Colonic mucosa (tissue), 4 donors: Measurements from ENCODE around the gene CRY1. TPM values are rescaled to one million over a fixed set of nuclear protein-coding genes. Genes with fewer than 3 reads are reported as not detected.

Experiments used
- DNase-seq: peaks from one replicate; pipeline ENCODE4 v3.0.0-alpha.2; 2020
- H3K27ac ChIP-seq: fragments of 200-600 bp; one replicate; pipeline ENCODE4 v1.8.0; 2021
- H3K27me3 ChIP-seq: fragments of 200-600 bp; one replicate; pipeline ENCODE4 v1.8.0; 2021
- H3K36me3 ChIP-seq: fragments of 200-600 bp; one replicate; pipeline ENCODE4 v1.8.0; 2021
- H3K4me1 ChIP-seq: fragments of 200-600 bp; one replicate; pipeline ENCODE4 v1.8.0; 2021; ENCODE audit warnings: mild to moderate bottlenecking
- H3K4me3 ChIP-seq: fragments of 200-600 bp; one replicate; pipeline ENCODE4 v1.8.0; 2021
- H3K9ac ChIP-seq, 2 donors: one replicate each; pipeline ENCODE4 v1.7.0; 2013; ENCODE audit warnings: control low read depth in 2 of 2, low read depth in 2 of 2, low read length in 2 of 2
- H3K9me3 ChIP-seq: fragments of 200-600 bp; one replicate; pipeline ENCODE4 v1.8.0; 2021
- CTCF ChIP-seq: fragments of 200-600 bp; IDR thresholded peaks from one replicate; pipeline ENCODE4 v1.8.0; 2022; ENCODE audit warnings: antibody characterized with exemption, mild to moderate bottlenecking
- intact Hi-C: fragments of 100-400 bp; cut with DNase I; formaldehyde crosslinking; loops from one replicate; pipeline ENCODE4 v1.14.1; 2022
- total RNA-seq, 2 donors: library from RNA; stranded (reverse); fragmentation: NEBNext Ultra II Directional in 1 of 2; extraction: Animal tissue kit (Norgen Biotek cat#: 25700) in 1 of 2; gene quantifications; one replicate each; pipeline ENCODE4 v1.2.1, GENCODE V29; 2021
- donor health status: healthy.
- donor health status: DM: no; HTN: no; CAD: no.
- donor health status: DM: no; HTN: no; CAD: no.

Gene CRY1
- total RNA-seq, 2 donors from 2014 or later: 14.2 to 22.5 TPM

DNA sequence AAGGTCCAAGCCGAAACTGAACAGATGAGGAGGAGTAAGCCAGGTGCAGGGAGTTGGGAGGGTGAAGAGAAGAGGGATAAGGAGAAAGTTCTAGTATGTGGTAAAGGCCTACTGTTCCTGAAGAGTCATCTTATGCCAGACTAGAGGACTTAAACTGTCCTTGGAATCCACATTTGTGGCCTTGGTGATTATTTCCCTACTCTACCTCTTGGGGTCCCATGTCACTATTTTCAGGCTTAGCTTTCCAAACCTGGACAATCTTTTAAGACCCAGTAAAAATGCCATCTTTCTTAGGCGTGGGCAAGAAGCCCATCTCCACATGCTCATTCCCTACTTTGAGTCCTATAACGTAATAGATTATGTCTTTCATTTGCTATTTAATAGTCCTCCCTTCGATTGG is 40.1 kb upstream of the CRY1 start:
- no peak overlapping the region for H3K9ac ChIP-seq
- intact Hi-C loops: loop anchor here (5.0 kb wide), 1 partner anchor 269 kb away; no protein-coding TSS in a partner anchor
- no peaks in the 10 kb centered on the region for H3K27me3 ChIP-seq
- TF ChIP-seq CTCF: no peak
- no peaks in the 10 kb centered on the region for H3K9me3 ChIP-seq
- no peaks in the 10 kb centered on the region for H3K4me1 ChIP-seq
- no peak overlapping the region for H3K27ac ChIP-seq
- no peak overlapping the region for H3K4me3 ChIP-seq
- DNase-seq: no peak
- no peaks in the 10 kb centered on the region for H3K36me3 ChIP-seq

DNA sequence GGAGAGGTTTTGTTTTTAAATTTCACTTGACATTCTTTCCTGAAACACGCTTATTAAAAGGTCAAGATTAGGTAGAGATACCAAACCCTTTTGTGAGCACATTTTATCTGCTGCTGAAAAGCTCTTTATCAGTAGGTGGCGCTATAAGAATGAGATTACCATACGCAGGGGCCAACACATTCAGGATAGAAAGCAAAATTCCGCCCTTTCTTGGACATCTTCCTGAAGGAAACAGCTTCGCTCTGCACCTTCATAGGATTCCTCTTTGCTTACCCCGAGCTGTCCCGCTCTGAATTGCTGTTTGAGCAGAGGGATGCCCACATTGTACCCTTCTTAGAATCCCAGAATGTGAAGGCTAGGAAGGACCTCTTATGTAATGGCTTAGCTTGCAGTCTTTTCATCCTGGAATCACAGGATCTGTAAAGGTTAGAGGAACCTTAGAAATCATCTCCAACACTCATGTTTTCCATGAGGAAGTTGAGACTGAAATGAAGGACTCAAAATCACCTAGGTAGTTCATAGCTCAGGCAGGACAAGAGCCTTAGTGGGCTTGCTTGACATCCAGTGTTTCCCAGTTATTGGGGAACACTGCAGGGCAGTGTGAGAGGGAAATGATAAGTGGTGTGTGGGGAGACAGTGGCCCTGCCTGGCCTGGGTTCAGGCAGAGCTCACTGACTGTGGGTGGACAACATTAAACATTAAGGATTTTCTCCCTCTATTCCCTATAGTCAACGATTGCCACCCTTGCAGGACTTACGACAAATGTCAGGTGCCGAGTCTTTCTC is 38.7 kb upstream of the CRY1 start:
- intact Hi-C loops: loop anchor here (5.0 kb wide), 1 partner anchor 270 kb away; no protein-coding TSS in a partner anchor
- H3K9me3 ChIP-seq: no peaks in the 10 kb centered on the region
- no peaks in the 10 kb centered on the region for H3K4me1 ChIP-seq
- no peak overlapping the region for H3K4me3 ChIP-seq
- peak; percentile 69 for TF ChIP-seq CTCF
- H3K36me3 ChIP-seq: no peaks in the 10 kb centered on the region
- peak; percentile 21 for DNase-seq
- no peak overlapping the region for H3K9ac ChIP-seq
- no peak overlapping the region for H3K27ac ChIP-seq
- H3K27me3 ChIP-seq: no peaks in the 10 kb centered on the region

- Histone ChIP-seq H3K27me3 (no peaks in the 10 kb centered on the region), H3K36me3 (no peaks in the 10 kb centered on the region), H3K4me3 (no peak overlapping the region), H3K9ac (no peak overlapping the region), H3K27ac (no peak overlapping the region), H3K4me1 (no peaks in the 10 kb centered on the region), H3K9me3 (no peaks in the 10 kb centered on the region)
- TF ChIP-seq CTCF: no peak
- intact Hi-C loops: loop anchor here (5.0 kb wide), 1 partner anchor 271 kb away; no protein-coding TSS in a partner anchor
- no peak for DNase-seq
These were observed 37.7 kb upstream of the CRY1 start for GRCh38 chr12:107130830-107131611.

DNA sequence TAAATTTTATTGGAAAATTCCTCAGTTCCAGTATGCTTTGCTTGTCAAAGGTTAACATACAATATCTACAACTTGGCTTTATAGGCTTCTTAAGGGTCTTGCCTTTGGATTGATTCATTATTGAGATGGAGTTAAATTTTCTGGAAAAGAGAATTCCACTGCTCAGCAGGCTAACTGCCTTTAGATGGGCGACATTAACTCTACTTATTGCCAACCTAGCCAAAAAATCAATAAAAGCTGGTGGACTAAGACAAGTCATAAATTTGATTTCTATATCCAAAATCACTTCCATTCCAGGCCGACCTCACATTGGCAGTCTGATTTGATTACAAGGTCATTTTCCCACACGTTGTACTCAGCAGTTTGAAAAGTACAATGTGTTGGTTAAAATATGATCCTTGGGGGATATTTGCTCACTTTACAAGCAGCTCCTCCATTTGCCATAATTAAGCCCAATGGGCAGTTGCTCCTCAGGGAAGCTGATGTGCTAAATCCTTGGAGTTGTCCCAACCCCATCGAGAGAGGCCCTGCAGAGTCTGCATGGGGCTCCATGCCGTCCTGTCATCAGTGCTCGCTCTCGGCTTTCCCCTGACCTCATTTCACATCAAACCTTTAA is 36.1 kb upstream of the CRY1 start:
- Histone ChIP-seq H3K4me1 (no peaks in the 10 kb centered on the region), H3K27me3 (no peaks in the 10 kb centered on the region), H3K27ac (no peak overlapping the region), H3K9me3 (no peaks in the 10 kb centered on the region), H3K4me3 (no peak overlapping the region), H3K36me3 (no peaks in the 10 kb centered on the region), H3K9ac (no peak overlapping the region)
- DNase-seq: no peak
- intact Hi-C loops: no loop called here
- TF ChIP-seq CTCF: no peak
